OCI-LY7 (cell line): Measurements from ENCODE around the gene FOXO3. TPM values are rescaled to one million over a fixed set of nuclear protein-coding genes. Genes with fewer than 3 reads are reported as not detected.

ENCODE experiments used
- BruUV-seq: library from RNA; stranded (reverse); fragments of 400-500 nt; replicated peaks from 2 replicates; lab custom pipeline; 2021; lab: Mats Ljungman, UMichigan
- CTCF ChIA-PET: fragments of 300-600 bp; sonication (Branson Sonifier 250); formaldehyde crosslinking; loops from one replicate; lab custom pipeline; 2022; ENCODE audit warnings: antibody characterized with exemption; ENCODE audit not compliant: unreplicated experiment; lab: Charles Lee
- POLR2A ChIA-PET: fragments of 300-600 bp; sonication (Branson Sonifier 250); formaldehyde crosslinking; loops from one replicate; lab custom pipeline; 2022; ENCODE audit warnings: antibody characterized with exemption; lab: Charles Lee
- DNase-seq: peaks from one replicate; pipeline ENCODE4 v3.0.0-alpha.2; 2015; ENCODE audit warnings: low spot score
- H2AFZ ChIP-seq: fragments of 200-600 bp; sonication (generic), shearing (Covaris generic); 2 replicates; pipeline ENCODE4 v1.6.1; 2014; ENCODE audit warnings: mild to moderate bottlenecking, antibody characterized with exemption, low read length, moderate library complexity
- H3K27ac ChIP-seq: fragments of 200-600 bp; sonication (generic); 2 replicates; pipeline ENCODE4 v1.5.1; 2014; ENCODE audit warnings: mixed run types, low read depth, mild to moderate bottlenecking, moderate library complexity, low read length, inconsistent platforms; ENCODE audit not compliant: poor library complexity, severe bottlenecking
- H3K36me3 ChIP-seq: fragments of 200-600 bp; sonication (generic); 2 replicates; pipeline ENCODE4 v1.6.1; 2014; ENCODE audit warnings: mild to moderate bottlenecking, antibody characterized with exemption, low read length, moderate library complexity, mixed read lengths; ENCODE audit not compliant: insufficient read depth
- H3K4me1 ChIP-seq: fragments of 200-600 bp; sonication (generic); 2 replicates; pipeline ENCODE4 v1.5.1; 2014; ENCODE audit warnings: mild to moderate bottlenecking, low read length; ENCODE audit not compliant: insufficient read depth, poor library complexity, severe bottlenecking
- H3K4me2 ChIP-seq: fragments of 200-600 bp; sonication (generic); 2 replicates; pipeline ENCODE4 v1.6.1; 2014; ENCODE audit warnings: mild to moderate bottlenecking, low read length
- H3K4me3 ChIP-seq: fragments of 200-600 bp; sonication (generic); 2 replicates; pipeline ENCODE4 v1.5.1; 2014; ENCODE audit warnings: mild to moderate bottlenecking, low read depth, low read length; ENCODE audit not compliant: poor library complexity, severe bottlenecking
- H3K79me2 ChIP-seq: fragments of 200-600 bp; sonication (generic); 2 replicates; pipeline ENCODE4 v1.6.1; 2016; ENCODE audit warnings: low read depth, mild to moderate bottlenecking, low read length, moderate library complexity, mixed read lengths; ENCODE audit not compliant: insufficient read depth
- H3K9me2 ChIP-seq: fragments of 200-600 bp; sonication (generic); 2 replicates; pipeline ENCODE4 v1.6.1; 2016; ENCODE audit warnings: mild to moderate bottlenecking, low read length, mixed read lengths; ENCODE audit not compliant: insufficient read depth
- H3K9me3 ChIP-seq: fragments of 200-600 bp; sonication (generic); 2 replicates; pipeline ENCODE4 v1.6.1; 2014; ENCODE audit warnings: mild to moderate bottlenecking, mixed run types, low read length, mixed read lengths
- H4K20me1 ChIP-seq: fragments of 200-600 bp; sonication (generic); 2 replicates; pipeline ENCODE4 v1.6.1; 2014; ENCODE audit warnings: mild to moderate bottlenecking, antibody characterized with exemption, low read length, moderate library complexity, mixed read lengths; ENCODE audit not compliant: insufficient read depth
- CTCF ChIP-seq: fragments of 200-600 bp; sonication (generic); conservative IDR thresholded peaks from 2 replicates; pipeline ENCODE4 v1.5.1; 2014; ENCODE audit warnings: mild to moderate bottlenecking, antibody characterized with exemption, low read length, moderate library complexity, mixed read lengths
- EZH2phosphoT487 ChIP-seq: fragments of 200-600 bp; sonication (generic); IDR thresholded peaks from 2 replicates; pipeline ENCODE4 v1.6.1; 2018; ENCODE audit warnings: low read depth, borderline replicate concordance, mild to moderate bottlenecking, mixed run types, antibody characterized with exemption, low read length, moderate library complexity, mixed read lengths
- intact Hi-C: fragments of 100-400 bp; cut with micrococcal nuclease; formaldehyde crosslinking; loops from one replicate; pipeline ENCODE4 v1.10.0; 2022; ENCODE audit not compliant: unreplicated experiment
- total RNA-seq, 2 experiments: library from RNA; depleted of rRNA in 1 of 2; stranded (reverse); fragments of >200 nt in 1 of 2; shearing (Covaris generic) in 1 of 2; gene quantifications; 2 replicates each; pipeline ENCODE4 v1.2.3, GENCODE V29; 2014 to 2022

The FOXO3 gene
- total RNA-seq, 2 experiments from 2014 or later = 3.8 to 9.9 TPM

DNA sequence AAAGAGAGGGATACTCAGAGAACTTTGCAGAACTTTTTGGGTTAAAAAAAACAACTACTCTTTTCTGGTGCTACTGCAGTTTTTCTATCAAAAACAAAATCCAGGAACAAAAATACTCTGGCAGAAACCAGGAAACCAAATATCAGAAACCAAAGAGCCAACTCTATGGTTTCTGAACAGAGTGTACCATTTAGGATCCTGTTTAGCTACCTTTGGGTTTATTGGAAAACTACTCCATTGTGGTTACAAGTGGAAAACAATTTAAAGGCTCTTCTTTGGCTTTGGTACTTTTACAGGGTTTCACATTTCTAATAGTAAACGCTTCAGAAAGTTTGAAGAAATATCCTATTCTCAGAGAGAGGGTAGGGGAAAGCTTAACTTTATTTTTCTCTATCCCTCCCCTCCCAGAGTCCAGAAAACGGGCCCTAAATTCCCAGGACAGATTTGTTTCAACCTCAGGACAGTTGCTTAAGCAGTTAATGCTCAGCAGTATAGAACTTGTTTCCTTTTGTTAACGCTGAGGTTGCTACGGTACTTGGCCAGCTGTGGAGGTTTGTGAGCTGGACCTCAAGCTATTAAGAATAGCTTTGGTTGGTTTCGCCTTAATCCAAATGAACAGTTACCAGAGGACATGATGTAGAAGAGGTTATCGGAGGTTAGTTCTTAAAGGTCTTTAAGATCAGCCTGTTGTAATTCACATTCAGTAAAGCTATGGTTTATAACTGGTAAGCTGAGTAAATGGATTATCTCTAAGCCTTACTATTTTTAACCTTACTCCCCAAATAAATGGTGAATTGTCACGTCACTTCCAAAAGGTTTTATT is 47.9 kb downstream of the FOXO3 start:
- H3K27ac ChIP-seq = no peak overlapping the region
- DNase-seq = no peak
- intact Hi-C loops = no loop called here
- ChIA-PET CTCF (no interaction called here), POLR2A (interaction anchor here (0.9 to 1.4 kb wide), 9 partner anchors 9 to 32 kb away, joined by 3 to 7 read pairs (median 3); no protein-coding TSS in a partner anchor)
- H3K79me2 ChIP-seq = no peaks in the 10 kb centered on the region
- no peak overlapping the region for H3K4me2 ChIP-seq
- H4K20me1 ChIP-seq = no peaks in the 10 kb centered on the region
- H2AFZ ChIP-seq = no peak overlapping the region
- peaks cover 3% of the 10 kb centered on the region for H3K4me1 ChIP-seq
- H3K9me2 ChIP-seq = no peaks in the 10 kb centered on the region
- TF ChIP-seq EZH2phosphoT487 = no peak
- TF ChIP-seq CTCF = no peak
- no peak overlapping the region for H3K4me3 ChIP-seq
- H3K9me3 ChIP-seq = 0 out of 2 replicates have a peak, but pooled peaks cover 7% of the 10 kb centered on the region
- no peaks in the 10 kb centered on the region for H3K36me3 ChIP-seq
- no TSS peak for BruUV-seq

GRCh38 chr6:108609276-108609769 is 48.6 kb downstream of the FOXO3 start:
- Histone ChIP-seq H3K9me3 (0 out of 2 replicates have a peak, but pooled peaks cover 7% of the 10 kb centered on the region), H3K9me2 (no peaks in the 10 kb centered on the region), H3K4me2 (no peak overlapping the region), H3K4me1 (peaks cover 3% of the 10 kb centered on the region), H2AFZ (no peak overlapping the region), H3K36me3 (no peaks in the 10 kb centered on the region), H3K27ac (no peak overlapping the region), H3K79me2 (no peaks in the 10 kb centered on the region), H3K4me3 (no peak overlapping the region), H4K20me1 (no peaks in the 10 kb centered on the region)
- TF ChIP-seq CTCF (no peak), EZH2phosphoT487 (no peak)
- intact Hi-C loops = no loop called here
- DNase-seq = no peak
- ChIA-PET POLR2A (interaction anchor here (0.9 to 1.4 kb wide), 7 partner anchors 9 to 32 kb away, joined by 3 to 7 read pairs (median 3); no protein-coding TSS in a partner anchor), CTCF (no interaction called here)
- no TSS peak for BruUV-seq
